ENCODE measurements around the gene ERCC2. TPM values are rescaled to one million over a fixed set of nuclear protein-coding genes. Genes with fewer than 3 reads are reported as not detected.

The ERCC2 gene
- total RNA-seq, 4 donors from 2014 or later, result 9.4 to 19.5 (median 17.6) TPM

- WGBS, 2 donors, result 78 to 79% methylated on average over 10 of the region's 10 CpGs
Measured at GRCh38 chr19:45333609-45334303, 36.6 kb downstream of the ERCC2 start.

GRCh38 chr19:45331411-45331810 lies 39.0 kb downstream of the ERCC2 start:
- TF ChIP-seq CTCF (IDR thresholded peaks at IDR 0.05), result no peak
- no peak for TF ChIP-seq POLR2A (IDR thresholded peaks at IDR 0.05)
- no peak for TF ChIP-seq EP300 (IDR thresholded peaks at IDR 0.05)
- H3K36me3 ChIP-seq, result no peaks in the 10 kb centered on the region
- H3K27ac ChIP-seq, result no peak overlapping the region
- 81 to 85% methylated on average over 6 to 7 of the region's 7 CpGs for WGBS, 2 donors
- H3K27me3 ChIP-seq, result peaks cover 0 to 3% of the 10 kb centered on the region in 2 donors
- no peak overlapping the region for H3K4me3 ChIP-seq
- H3K4me1 ChIP-seq, result peaks cover 0 to 2% (median 0%) of the 10 kb centered on the region in 4 donors
- no peaks in the 10 kb centered on the region for H3K9me3 ChIP-seq
- no peak for DNase-seq (ENCODE audit: low spot score in 2 of 2)

More at GRCh38 chr19:45333609-45334303, 36.6 kb downstream of the ERCC2 start:
- no peak overlapping the region for H3K27ac ChIP-seq
- H3K9me3 ChIP-seq, result no peaks in the 10 kb centered on the region
- no peaks in the 10 kb centered on the region for H3K36me3 ChIP-seq
- peaks cover 0 to 4% (median 0%) of the 10 kb centered on the region in 4 donors for H3K4me1 ChIP-seq
- H3K4me3 ChIP-seq, result no peak overlapping the region
- H3K27me3 ChIP-seq, result peaks cover 0 to 8% of the 10 kb centered on the region in 2 donors
- TF ChIP-seq POLR2A (IDR thresholded peaks at IDR 0.05), result no peak
- no peak for TF ChIP-seq CTCF (IDR thresholded peaks at IDR 0.05)
- TF ChIP-seq EP300 (IDR thresholded peaks at IDR 0.05), result no peak
- no peak for DNase-seq (ENCODE audit: low spot score in 2 of 2)

GRCh38 chr19:45327404-45328143 lies 42.8 kb downstream of the ERCC2 start:
- no peak for DNase-seq (ENCODE audit: low spot score in 2 of 2)
- TF ChIP-seq POLR2A (IDR thresholded peaks at IDR 0.05) (no peak), EP300 (IDR thresholded peaks at IDR 0.05) (no peak), CTCF (IDR thresholded peaks at IDR 0.05) (no peak)
- 74 to 77% methylated on average over 13 of the region's 13 CpGs for WGBS, 2 donors
- no peaks in the 10 kb centered on the region for H3K9me3 ChIP-seq
- peaks cover 0 to 25% of the 10 kb centered on the region in 2 donors for H3K27me3 ChIP-seq
- H3K36me3 ChIP-seq, result no peaks in the 10 kb centered on the region
- peaks cover 0 to 16% (median 0%) of the 10 kb centered on the region in 4 donors for H3K4me1 ChIP-seq
- H3K27ac ChIP-seq, result no peak overlapping the region
- H3K4me3 ChIP-seq, result no peak overlapping the region

GRCh38 chr19:45324349-45324907 lies 45.9 kb downstream of the ERCC2 start:
- DNase-seq (ENCODE audit: low spot score in 2 of 2), result no peak
- TF ChIP-seq EP300 (IDR thresholded peaks at IDR 0.05) (no peak), CTCF (IDR thresholded peaks at IDR 0.05) (no peak), POLR2A (IDR thresholded peaks at IDR 0.05) (no peak)
- 61 to 63% methylated on average over 11 of the region's 11 CpGs for WGBS, 2 donors
- Histone ChIP-seq H3K27me3 (peaks cover 0 to 44% of the 10 kb centered on the region in 2 donors), H3K4me3 (no peak overlapping the region), H3K4me1 (peaks cover 0 to 16% (median 0%) of the 10 kb centered on the region in 4 donors), H3K36me3 (no peaks in the 10 kb centered on the region), H3K9me3 (no peaks in the 10 kb centered on the region), H3K27ac (no peak overlapping the region)

Data from tibial nerve (tissue), 4 donors.